ENCODE data around the gene CROCC. TPM values are rescaled to one million over a fixed set of nuclear protein-coding genes. Genes with fewer than 3 reads are reported as not detected.

CROCC gene
- total RNA-seq, 4 donors from 2014 or later: 8.0 to 34.5 (median 30.0) TPM

- ATAC-seq: peak; percentile 2
- Histone ChIP-seq H3K27me3 (peaks cover 10% of the 10 kb centered on the region), H3K36me3 (peaks cover 0 to 8% of the 10 kb centered on the region in 2 donors), H3K4me3 (no peak overlapping the region), H3K4me1 (peaks cover 0 to 48% (median 0%) of the 10 kb centered on the region in 3 donors), H3K9me3 (no peaks in the 10 kb centered on the region), H3K27ac (no peak overlapping the region)
- WGBS, 2 donors (ENCODE audit: low coverage in 1 of 2): 71 to 90% methylated on average over 2 to 14 of the region's 14 CpGs
- TF ChIP-seq CTCF (IDR thresholded peaks at IDR 0.05) (no peak), EP300 (IDR thresholded peaks at IDR 0.05) (no peak), POLR2AphosphoS5 (IDR thresholded peaks at IDR 0.05) (no peak), POLR2A (IDR thresholded peaks at IDR 0.05) (no peak)
These were observed 53.5 kb downstream of the CROCC start for GRCh38 chr1:16975211-16975610.

DNA sequence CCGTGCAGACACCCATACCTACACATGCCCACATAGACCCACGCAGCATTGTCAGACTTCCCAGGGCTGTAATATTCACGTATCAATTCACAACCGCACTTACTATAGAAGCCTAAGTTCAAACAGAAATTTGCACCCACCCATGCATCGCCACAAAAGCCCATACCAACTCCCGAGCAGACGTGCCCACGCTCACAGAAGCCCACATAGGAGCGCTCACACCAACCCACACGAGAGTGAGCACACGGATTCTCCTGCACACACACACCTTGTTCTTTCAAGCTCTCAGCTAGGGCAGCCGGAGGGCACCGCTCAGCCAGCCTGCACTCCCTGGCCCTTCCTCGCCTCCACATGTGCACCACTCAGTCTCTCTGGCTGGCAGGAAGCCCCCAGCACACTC lies 54.1 kb downstream of the CROCC start:
- Histone ChIP-seq H3K4me3 (no peak overlapping the region), H3K36me3 (peaks cover 0 to 1% of the 10 kb centered on the region in 2 donors), H3K27me3 (peaks cover 17% of the 10 kb centered on the region), H3K9me3 (no peaks in the 10 kb centered on the region), H3K4me1 (peaks cover 0 to 54% (median 0%) of the 10 kb centered on the region in 3 donors), H3K27ac (peak overlapping the region in 1 of 4 donors; percentile 9)
- ATAC-seq: no peak
- TF ChIP-seq POLR2A (IDR thresholded peaks at IDR 0.05) (no peak), POLR2AphosphoS5 (IDR thresholded peaks at IDR 0.05) (no peak), EP300 (IDR thresholded peaks at IDR 0.05) (no peak), CTCF (IDR thresholded peaks at IDR 0.05) (no peak)
- 60 to 81% methylated on average over 1 to 8 of the region's 14 CpGs for WGBS, 2 donors (ENCODE audit: low coverage in 1 of 2)

DNA sequence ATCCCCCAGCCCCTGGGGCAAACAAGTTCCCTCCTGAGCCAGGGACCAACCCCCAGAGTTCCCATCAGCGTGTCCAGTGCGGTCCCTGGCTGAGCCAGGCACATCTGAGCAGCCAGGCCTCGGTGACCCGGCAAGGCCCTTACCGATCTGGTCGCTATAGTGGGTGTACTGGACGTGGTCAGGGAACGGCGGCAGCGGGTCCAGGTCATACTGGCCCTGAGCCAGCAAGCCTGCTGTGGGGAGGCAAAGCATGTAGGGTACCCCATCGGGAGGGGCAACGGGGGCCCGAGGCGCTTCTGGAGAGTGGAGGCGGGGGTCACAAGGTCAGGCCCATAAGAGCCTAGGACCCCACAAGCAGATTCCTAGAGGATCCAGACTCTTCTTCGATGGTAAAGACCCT lies 55.2 kb downstream of the CROCC start:
- peak overlapping the region in 1 of 4 donors; percentile 12 for H3K27ac ChIP-seq
- no peak overlapping the region for H3K4me3 ChIP-seq
- H3K4me1 ChIP-seq: peaks cover 0 to 47% (median 0%) of the 10 kb centered on the region in 3 donors
- no peaks in the 10 kb centered on the region for H3K9me3 ChIP-seq
- no CpG with 5 or more reads among the region's 16 CpGs for WGBS, 2 donors (ENCODE audit: low coverage in 1 of 2)
- ATAC-seq: no peak
- no peaks in the 10 kb centered on the region for H3K36me3 ChIP-seq
- TF ChIP-seq EP300 (IDR thresholded peaks at IDR 0.05) (no peak), POLR2A (IDR thresholded peaks at IDR 0.05) (no peak), POLR2AphosphoS5 (IDR thresholded peaks at IDR 0.05) (no peak), CTCF (IDR thresholded peaks at IDR 0.05) (no peak)
- peaks cover 27% of the 10 kb centered on the region for H3K27me3 ChIP-seq

DNA sequence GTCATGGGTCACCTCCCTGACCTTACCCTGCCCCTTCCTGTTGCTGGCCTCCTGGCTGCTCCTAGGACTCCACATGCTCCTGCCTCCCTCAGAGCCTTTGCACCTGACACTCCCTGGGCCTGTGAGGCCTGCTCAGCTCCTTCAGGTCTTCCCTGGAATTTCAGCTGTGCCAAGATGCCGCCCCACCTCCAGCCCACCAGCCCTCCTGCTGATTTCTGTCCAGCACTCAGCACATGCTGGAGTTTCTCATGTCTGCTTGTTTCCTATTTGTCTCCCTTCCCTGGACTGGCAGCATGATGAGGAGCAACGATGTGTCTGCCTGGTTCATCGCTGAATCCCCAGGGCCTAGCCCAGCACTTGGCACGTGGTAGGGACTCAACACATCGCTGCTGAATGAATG lies 55.6 kb downstream of the CROCC start:
- H3K4me3 ChIP-seq: no peak overlapping the region
- ATAC-seq: no peak

More for the DNA sequence above, 55.6 kb downstream of the CROCC start:
- H3K27me3 ChIP-seq: peaks cover 28% of the 10 kb centered on the region
- H3K4me1 ChIP-seq: peaks cover 0 to 47% (median 0%) of the 10 kb centered on the region in 3 donors
- H3K9me3 ChIP-seq: no peaks in the 10 kb centered on the region
- WGBS, 2 donors (ENCODE audit: low coverage in 1 of 2): 86% methylated on average over 2 of the region's 5 CpGs; no CpG with 5 or more reads in 1 of the 2 donors
- peak overlapping the region in 1 of 4 donors; percentile 12 for H3K27ac ChIP-seq
- no peak for TF ChIP-seq POLR2AphosphoS5 (IDR thresholded peaks at IDR 0.05)
- no peak for TF ChIP-seq CTCF (IDR thresholded peaks at IDR 0.05)
- no peak for TF ChIP-seq POLR2A (IDR thresholded peaks at IDR 0.05)
- TF ChIP-seq EP300 (IDR thresholded peaks at IDR 0.05): no peak
- no peaks in the 10 kb centered on the region for H3K36me3 ChIP-seq

Data from gastroesophageal sphincter (tissue), 4 donors.